ENCODE measurements around the gene CCDC87. TPM values are rescaled to one million over a fixed set of nuclear protein-coding genes. Genes with fewer than 3 reads are reported as not detected.

The CCDC87 gene
- total and polyA plus RNA-seq, 2 experiments from 2014 or later, result 1.2 to 3.9 TPM

- Histone ChIP-seq H3K27ac (no peak overlapping the region), H3K9me3 (ENCODE audit: low read depth) (no peaks in the 10 kb centered on the region), H3K36me3 (no peaks in the 10 kb centered on the region), H3K4me3 (no peak overlapping the region), H3K4me1 (ENCODE audit: low read depth) (no peaks in the 10 kb centered on the region), H3K27me3 (no peaks in the 10 kb centered on the region)
- TF ChIP-seq CTCF (IDR thresholded peaks at IDR 0.05; ENCODE audit: low read depth, low read length), result no peak
- no peak for DNase-seq (ENCODE audit: low read depth in 1 of 2, low spot score in 1 of 2)
Measured at GRCh38 chr11:66581261-66581660, 11.6 kb downstream of the CCDC87 start.

GRCh38 chr11:66580803-66581202 lies 12.1 kb downstream of the CCDC87 start:
- Histone ChIP-seq H3K9me3 (ENCODE audit: low read depth) (no peaks in the 10 kb centered on the region), H3K4me1 (ENCODE audit: low read depth) (no peaks in the 10 kb centered on the region), H3K36me3 (no peaks in the 10 kb centered on the region), H3K27me3 (no peaks in the 10 kb centered on the region), H3K27ac (no peak overlapping the region), H3K4me3 (no peak overlapping the region)
- DNase-seq (ENCODE audit: low read depth in 1 of 2, low spot score in 1 of 2), result peak in 1 of 2 donors; percentile 59
- no peak for TF ChIP-seq CTCF (IDR thresholded peaks at IDR 0.05; ENCODE audit: low read depth, low read length)

GRCh38 chr11:66579017-66579606 lies 13.8 kb downstream of the CCDC87 start:
- no peaks in the 10 kb centered on the region for H3K27me3 ChIP-seq
- peak; percentile 86 to 87 for DNase-seq (ENCODE audit: low read depth in 1 of 2, low spot score in 1 of 2)
- no peak overlapping the region for H3K27ac ChIP-seq
- no peak overlapping the region for H3K4me3 ChIP-seq
- no peaks in the 10 kb centered on the region for H3K9me3 ChIP-seq (ENCODE audit: low read depth)
- no peaks in the 10 kb centered on the region for H3K4me1 ChIP-seq (ENCODE audit: low read depth)
- H3K36me3 ChIP-seq, result no peaks in the 10 kb centered on the region
- peak; percentile 85 for TF ChIP-seq CTCF (IDR thresholded peaks at IDR 0.05; ENCODE audit: low read depth, low read length)

- H3K36me3 ChIP-seq, result no peaks in the 10 kb centered on the region
- no peak for DNase-seq (ENCODE audit: low read depth in 1 of 2, low spot score in 1 of 2)
- H3K9me3 ChIP-seq (ENCODE audit: low read depth), result no peaks in the 10 kb centered on the region
- no peaks in the 10 kb centered on the region for H3K27me3 ChIP-seq
- no peak for TF ChIP-seq CTCF (IDR thresholded peaks at IDR 0.05; ENCODE audit: low read depth, low read length)
- no peak overlapping the region for H3K4me3 ChIP-seq
- peak overlapping the region; percentile 20 for H3K27ac ChIP-seq
- H3K4me1 ChIP-seq (ENCODE audit: low read depth), result peaks cover 7% of the 10 kb centered on the region
Measured at GRCh38 chr11:66570850-66571180, 22.0 kb downstream of the CCDC87 start.

GRCh38 chr11:66570079-66570849 lies 22.6 kb downstream of the CCDC87 start:
- TF ChIP-seq CTCF (IDR thresholded peaks at IDR 0.05; ENCODE audit: low read depth, low read length), result no peak
- H3K9me3 ChIP-seq (ENCODE audit: low read depth), result no peaks in the 10 kb centered on the region
- peak overlapping the region; percentile 20 for H3K27ac ChIP-seq

More at GRCh38 chr11:66570079-66570849, 22.6 kb downstream of the CCDC87 start:
- peak in 1 of 2 donors; percentile 34 for DNase-seq (ENCODE audit: low read depth in 1 of 2, low spot score in 1 of 2)
- peaks cover 7% of the 10 kb centered on the region for H3K4me1 ChIP-seq (ENCODE audit: low read depth)
- no peaks in the 10 kb centered on the region for H3K36me3 ChIP-seq
- no peak overlapping the region for H3K4me3 ChIP-seq
- H3K27me3 ChIP-seq, result no peaks in the 10 kb centered on the region
